ENCODE results near the gene ACP4. TPM values are rescaled to one million over a fixed set of nuclear protein-coding genes. Genes with fewer than 3 reads are reported as not detected.

Gene ACP4
- total and polyA plus RNA-seq, 4 donors, result not detected

- Histone ChIP-seq H3K4me3 (no peak overlapping the region), H3K36me3 (ENCODE audit: control insufficient read depth in 4 of 4, insufficient read depth in 4 of 4, low read length in 4 of 4) (peaks cover 4 to 29% (median 12%) of the 10 kb centered on the region in 4 donors), H3K9ac (ENCODE audit: insufficient read depth in 1 of 2, low read length in 2 of 2) (no peak overlapping the region), H3K27me3 (ENCODE audit: control insufficient read depth in 3 of 3, insufficient read depth in 3 of 3, low read length in 2 of 3) (no peaks in the 10 kb centered on the region), H3K4me1 (ENCODE audit: control insufficient read depth in 5 of 5, insufficient read depth in 5 of 5, low read length in 5 of 5) (no peaks in the 10 kb centered on the region), H3K27ac (ENCODE audit: low read depth in 1 of 2, low read length in 1 of 2) (no peak overlapping the region), H3K9me3 (ENCODE audit: control insufficient read depth in 4 of 4, insufficient read depth in 3 of 4, low read length in 3 of 4) (no peaks in the 10 kb centered on the region)
- WGBS, 2 donors, result 55 to 57% methylated on average over 18 of the region's 18 CpGs
- no peak for TF ChIP-seq CTCF (IDR thresholded peaks at IDR 0.05; ENCODE audit: control extremely low read depth, extremely low read depth)
- ATAC-seq (ENCODE audit: insufficient read depth, low FRiP score) (no peak), DNase-seq (no peak)
These were observed 4.9 kb downstream of the ACP4 start for GRCh38 chr19:50794876-50795663.

DNA sequence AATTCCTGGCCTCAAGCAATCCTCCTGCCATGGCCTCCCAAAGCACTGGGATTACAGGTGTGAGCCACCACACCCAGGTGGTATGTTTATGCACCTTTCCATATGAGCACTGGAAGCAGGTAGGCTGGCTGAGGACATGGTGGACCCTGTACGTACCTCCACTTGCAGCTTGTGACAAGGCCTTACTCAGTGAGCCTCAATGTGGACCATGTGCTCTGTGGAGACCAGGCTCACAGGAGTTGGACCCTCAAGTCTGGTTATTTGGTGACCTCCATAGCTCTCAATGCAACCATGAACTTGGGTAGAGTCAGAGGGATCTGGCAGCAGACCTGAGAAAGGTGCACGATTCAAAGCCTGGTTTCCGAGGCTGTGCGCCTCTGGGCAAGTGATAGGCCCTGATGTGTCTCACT is 5.5 kb downstream of the ACP4 start:
- H3K9me3 ChIP-seq (ENCODE audit: control insufficient read depth in 4 of 4, insufficient read depth in 3 of 4, low read length in 3 of 4), result no peaks in the 10 kb centered on the region
- no peak overlapping the region for H3K9ac ChIP-seq (ENCODE audit: insufficient read depth in 1 of 2, low read length in 2 of 2)
- H3K4me1 ChIP-seq (ENCODE audit: control insufficient read depth in 5 of 5, insufficient read depth in 5 of 5, low read length in 5 of 5), result no peaks in the 10 kb centered on the region
- no peak overlapping the region for H3K27ac ChIP-seq (ENCODE audit: low read depth in 1 of 2, low read length in 1 of 2)
- H3K4me3 ChIP-seq, result no peak overlapping the region
- no peaks in the 10 kb centered on the region for H3K27me3 ChIP-seq (ENCODE audit: control insufficient read depth in 3 of 3, insufficient read depth in 3 of 3, low read length in 2 of 3)
- no peak for TF ChIP-seq CTCF (IDR thresholded peaks at IDR 0.05; ENCODE audit: control extremely low read depth, extremely low read depth)
- WGBS, 2 donors, result 78 to 94% methylated on average over 4 of the region's 4 CpGs
- ATAC-seq (ENCODE audit: insufficient read depth, low FRiP score) (no peak), DNase-seq (no peak)
- peaks cover 4 to 29% (median 14%) of the 10 kb centered on the region in 4 donors for H3K36me3 ChIP-seq (ENCODE audit: control insufficient read depth in 4 of 4, insufficient read depth in 4 of 4, low read length in 4 of 4)

GRCh38 chr19:50796128-50796633 is 6.0 kb downstream of the ACP4 start:
- Histone ChIP-seq H3K4me1 (ENCODE audit: control insufficient read depth in 5 of 5, insufficient read depth in 5 of 5, low read length in 5 of 5) (no peaks in the 10 kb centered on the region), H3K9me3 (ENCODE audit: control insufficient read depth in 4 of 4, insufficient read depth in 3 of 4, low read length in 3 of 4) (no peaks in the 10 kb centered on the region), H3K9ac (ENCODE audit: insufficient read depth in 1 of 2, low read length in 2 of 2) (no peak overlapping the region), H3K4me3 (no peak overlapping the region), H3K27me3 (ENCODE audit: control insufficient read depth in 3 of 3, insufficient read depth in 3 of 3, low read length in 2 of 3) (no peaks in the 10 kb centered on the region), H3K36me3 (ENCODE audit: control insufficient read depth in 4 of 4, insufficient read depth in 4 of 4, low read length in 4 of 4) (peaks cover 4 to 32% (median 16%) of the 10 kb centered on the region in 4 donors), H3K27ac (ENCODE audit: low read depth in 1 of 2, low read length in 1 of 2) (no peak overlapping the region)
- no peak for TF ChIP-seq CTCF (IDR thresholded peaks at IDR 0.05; ENCODE audit: control extremely low read depth, extremely low read depth)
- no peak for DNase-seq
- no peak for ATAC-seq (ENCODE audit: insufficient read depth, low FRiP score)
- WGBS, 2 donors, result 87 to 89% methylated on average over 9 of the region's 9 CpGs

All from lung (tissue), 12 donors.